Measurements from ENCODE around the gene S100A4.

The S100A4 gene

DNA sequence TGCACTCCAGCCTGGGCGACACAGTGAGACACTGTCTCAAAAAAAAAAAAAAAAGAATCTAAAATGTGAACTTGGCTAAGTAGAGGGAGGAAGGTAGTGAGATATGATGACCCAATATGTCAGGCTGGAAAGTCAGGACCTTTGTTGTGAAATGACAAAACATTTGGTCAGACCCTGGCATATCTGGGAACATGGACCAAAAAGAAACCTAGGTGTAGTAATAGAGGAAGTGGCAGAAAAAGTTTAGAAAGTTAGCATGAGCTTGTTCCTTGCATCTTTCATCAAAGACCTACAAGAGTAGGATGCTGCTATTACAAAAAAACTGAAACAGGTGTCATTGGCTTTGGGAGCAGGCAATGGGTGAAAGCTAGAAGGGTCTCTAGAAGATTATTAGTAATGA, 10.7 kb upstream of the S100A4 start:
- Histone ChIP-seq H3K4me3 (ENCODE audit: low read length) (no peak overlapping the region), H3K27me3 (ENCODE audit: insufficient read depth, low read length) (no peaks in the 10 kb centered on the region), H3K9ac (ENCODE audit: low read depth, low read length) (no peak overlapping the region), H3K27ac (ENCODE audit: low read depth, low read length) (no peak overlapping the region), H3K9me3 (ENCODE audit: insufficient read depth, low read depth, low read length) (no peaks in the 10 kb centered on the region), H3K4me1 (ENCODE audit: insufficient read depth, low read length) (no peaks in the 10 kb centered on the region), H3K36me3 (ENCODE audit: insufficient read depth, low read length) (no peaks in the 10 kb centered on the region)
- 100% methylated on average over 1 of the region's 1 CpG for WGBS

DNA sequence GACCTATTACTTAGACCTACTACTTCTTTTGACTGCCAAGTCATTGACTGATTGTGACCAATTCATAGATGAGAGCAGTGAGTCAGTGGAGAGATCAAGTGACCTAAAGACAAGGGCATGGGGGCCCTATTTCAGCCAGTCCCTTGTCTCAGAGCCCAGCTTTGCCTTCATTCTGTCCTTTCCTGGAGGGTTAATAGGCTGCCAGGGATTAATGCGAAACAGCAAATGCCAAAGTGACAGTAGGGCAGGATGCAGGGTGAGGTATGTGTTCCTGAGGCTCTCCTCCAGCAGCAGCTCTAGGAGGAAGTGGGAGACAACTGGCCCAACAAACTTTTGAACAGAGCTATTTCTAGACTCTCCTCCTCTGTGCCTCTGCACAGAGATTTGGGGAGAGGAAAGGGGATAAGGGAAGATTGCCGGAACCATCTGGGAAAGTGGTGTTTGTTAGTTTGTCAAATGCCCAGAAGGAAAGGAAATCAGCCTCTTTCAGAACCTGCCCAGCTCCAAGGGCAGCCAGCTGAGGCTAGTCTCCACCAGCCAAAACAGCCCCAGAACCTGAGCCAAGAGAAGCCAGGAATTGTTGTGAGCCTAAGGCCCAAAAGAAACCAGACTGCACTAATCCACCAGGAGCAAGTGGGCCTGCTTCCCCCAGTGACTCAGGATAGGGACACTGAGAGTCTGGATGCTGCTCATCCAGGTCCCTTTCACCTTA, 8.4 kb upstream of the S100A4 start:
- no peaks in the 10 kb centered on the region for H3K9me3 ChIP-seq (ENCODE audit: insufficient read depth, low read depth, low read length)
- peaks cover 13% of the 10 kb centered on the region; the same call in 1 of the 2 replicates for H3K4me1 ChIP-seq (ENCODE audit: insufficient read depth, low read length)
- H3K27me3 ChIP-seq (ENCODE audit: insufficient read depth, low read length): no peaks in the 10 kb centered on the region
- 100% methylated on average over 2 of the region's 2 CpGs for WGBS
- H3K36me3 ChIP-seq (ENCODE audit: insufficient read depth, low read length): no peaks in the 10 kb centered on the region
- no peak overlapping the region for H3K4me3 ChIP-seq (ENCODE audit: low read length)
- no peak overlapping the region for H3K9ac ChIP-seq (ENCODE audit: low read depth, low read length)
- H3K27ac ChIP-seq (ENCODE audit: low read depth, low read length): no peak overlapping the region

DNA sequence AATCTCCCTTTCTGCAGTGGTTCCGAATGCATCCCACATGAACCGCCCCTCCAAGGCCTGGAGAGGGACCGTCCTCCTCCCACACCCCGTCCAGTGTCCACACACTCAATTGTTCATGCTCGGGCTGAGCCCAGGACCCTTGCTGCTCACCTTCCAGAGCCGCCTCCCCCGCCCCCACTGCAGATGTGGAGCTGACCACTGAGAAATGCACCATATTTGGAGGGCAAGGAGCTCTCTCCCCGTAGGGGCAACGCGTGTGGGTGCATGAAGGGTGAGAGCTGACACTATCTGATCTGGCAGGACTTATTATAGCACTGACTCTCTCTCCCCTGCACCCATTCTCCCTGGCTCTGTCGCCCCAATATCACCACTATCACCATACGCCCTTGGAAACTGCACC, 7.5 kb upstream of the S100A4 start:
- 90% methylated on average over 12 of the region's 12 CpGs for WGBS
- Histone ChIP-seq H3K9me3 (ENCODE audit: insufficient read depth, low read depth, low read length) (no peaks in the 10 kb centered on the region), H3K4me1 (ENCODE audit: insufficient read depth, low read length) (peaks cover 14% of the 10 kb centered on the region; the same call in 1 of the 2 replicates), H3K4me3 (ENCODE audit: low read length) (no peak overlapping the region), H3K9ac (ENCODE audit: low read depth, low read length) (no peak overlapping the region), H3K27me3 (ENCODE audit: insufficient read depth, low read length) (no peaks in the 10 kb centered on the region), H3K27ac (ENCODE audit: low read depth, low read length) (no peak overlapping the region), H3K36me3 (ENCODE audit: insufficient read depth, low read length) (no peaks in the 10 kb centered on the region)

DNA sequence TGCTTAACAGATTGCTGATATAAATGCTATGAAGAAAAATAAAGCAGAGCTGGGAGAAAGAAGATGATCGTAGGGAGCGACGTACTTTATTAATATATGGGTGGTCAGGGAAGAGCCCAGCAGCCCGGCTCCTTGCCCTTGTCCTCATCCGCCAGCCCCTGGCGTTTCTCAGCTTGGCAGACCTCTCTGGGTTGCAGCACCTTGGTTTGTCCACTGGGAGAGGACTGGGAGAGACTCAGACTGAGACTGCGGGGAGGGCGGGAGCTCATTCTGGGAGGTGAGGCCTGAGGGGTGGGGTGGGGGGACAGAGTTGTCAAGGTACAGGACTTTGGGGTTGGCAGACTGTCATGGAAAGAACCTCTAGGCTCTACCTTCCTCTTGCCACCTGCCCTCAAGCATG, 6.7 kb upstream of the S100A4 start:
- no peaks in the 10 kb centered on the region for H3K9me3 ChIP-seq (ENCODE audit: insufficient read depth, low read depth, low read length)
- H3K27me3 ChIP-seq (ENCODE audit: insufficient read depth, low read length): no peaks in the 10 kb centered on the region
- WGBS: 87% methylated on average over 8 of the region's 8 CpGs

DNA sequence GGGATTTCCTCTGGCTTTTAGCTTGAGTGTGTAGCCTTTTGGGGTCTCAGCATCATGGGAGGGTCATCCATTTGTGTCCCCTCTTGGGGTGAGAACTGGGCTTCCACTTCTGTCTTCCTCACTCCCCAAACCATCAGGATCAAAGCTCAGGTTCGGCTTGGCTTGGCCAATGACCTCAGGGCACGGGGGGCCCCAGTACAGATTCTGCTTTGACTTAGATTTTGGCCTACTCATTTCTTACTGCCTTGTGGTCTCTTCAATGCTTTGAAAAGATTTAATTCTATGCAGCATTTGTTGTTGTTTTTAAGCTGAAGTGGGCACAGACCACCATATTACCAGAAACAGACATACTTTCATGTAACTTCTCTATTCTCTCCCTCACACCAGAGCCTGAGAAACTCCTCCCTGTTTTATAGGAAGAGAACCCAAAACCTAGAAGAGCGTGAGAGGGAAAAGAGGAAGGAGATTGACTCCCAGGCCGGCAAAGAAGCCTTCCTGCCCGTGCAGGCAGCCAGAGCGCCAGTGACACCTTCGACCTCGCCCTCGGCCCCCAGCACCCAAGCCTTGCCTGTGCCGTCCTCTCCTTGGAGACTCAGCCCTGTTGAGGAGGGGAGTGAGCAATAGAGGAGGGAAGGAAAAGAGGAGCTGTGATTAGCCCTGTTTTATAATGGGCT, 5.4 kb upstream of the S100A4 start:
- Histone ChIP-seq H3K27me3 (ENCODE audit: insufficient read depth, low read length) (no peaks in the 10 kb centered on the region), H3K36me3 (ENCODE audit: insufficient read depth, low read length) (no peaks in the 10 kb centered on the region), H3K4me1 (ENCODE audit: insufficient read depth, low read length) (peaks cover 14% of the 10 kb centered on the region; the same call in 1 of the 2 replicates), H3K4me3 (ENCODE audit: low read length) (no peak overlapping the region), H3K9me3 (ENCODE audit: insufficient read depth, low read depth, low read length) (no peaks in the 10 kb centered on the region), H3K27ac (ENCODE audit: low read depth, low read length) (no peak overlapping the region), H3K9ac (ENCODE audit: low read depth, low read length) (no peak overlapping the region)
- 87% methylated on average over 10 of the region's 10 CpGs for WGBS

More for the DNA sequence above, 6.7 kb upstream of the S100A4 start:
- no peak overlapping the region for H3K27ac ChIP-seq (ENCODE audit: low read depth, low read length)
- H3K4me1 ChIP-seq (ENCODE audit: insufficient read depth, low read length): peaks cover 14% of the 10 kb centered on the region; the same call in 1 of the 2 replicates
- H3K36me3 ChIP-seq (ENCODE audit: insufficient read depth, low read length): no peaks in the 10 kb centered on the region
- no peak overlapping the region for H3K9ac ChIP-seq (ENCODE audit: low read depth, low read length)
- H3K4me3 ChIP-seq (ENCODE audit: low read length): no peak overlapping the region

DNA sequence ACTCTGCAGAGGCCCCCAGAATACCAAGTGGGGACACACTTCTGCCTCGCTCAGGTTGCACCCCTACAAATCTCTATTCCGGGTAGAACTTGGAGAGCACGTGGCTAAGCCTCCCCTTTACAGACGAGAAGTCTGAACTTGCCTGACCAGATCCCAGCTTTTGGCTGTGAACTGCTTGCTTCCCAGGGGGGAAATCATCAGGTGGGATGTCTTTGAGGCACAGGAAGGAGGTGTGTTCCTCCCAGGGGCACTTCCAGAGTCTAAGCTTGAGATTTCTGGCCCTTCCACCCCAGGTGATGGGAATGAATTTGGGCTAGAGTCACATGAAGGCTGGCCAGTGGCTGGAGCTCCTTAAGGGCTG, 4.8 kb upstream of the S100A4 start:
- Histone ChIP-seq H3K4me1 (ENCODE audit: insufficient read depth, low read length) (peaks cover 19% of the 10 kb centered on the region; the same call in 1 of the 2 replicates), H3K27ac (ENCODE audit: low read depth, low read length) (no peak overlapping the region), H3K4me3 (ENCODE audit: low read length) (no peak overlapping the region), H3K27me3 (ENCODE audit: insufficient read depth, low read length) (no peaks in the 10 kb centered on the region), H3K36me3 (ENCODE audit: insufficient read depth, low read length) (no peaks in the 10 kb centered on the region), H3K9ac (ENCODE audit: low read depth, low read length) (no peak overlapping the region), H3K9me3 (ENCODE audit: insufficient read depth, low read depth, low read length) (no peaks in the 10 kb centered on the region)
- 80% methylated on average over 4 of the region's 4 CpGs for WGBS

DNA sequence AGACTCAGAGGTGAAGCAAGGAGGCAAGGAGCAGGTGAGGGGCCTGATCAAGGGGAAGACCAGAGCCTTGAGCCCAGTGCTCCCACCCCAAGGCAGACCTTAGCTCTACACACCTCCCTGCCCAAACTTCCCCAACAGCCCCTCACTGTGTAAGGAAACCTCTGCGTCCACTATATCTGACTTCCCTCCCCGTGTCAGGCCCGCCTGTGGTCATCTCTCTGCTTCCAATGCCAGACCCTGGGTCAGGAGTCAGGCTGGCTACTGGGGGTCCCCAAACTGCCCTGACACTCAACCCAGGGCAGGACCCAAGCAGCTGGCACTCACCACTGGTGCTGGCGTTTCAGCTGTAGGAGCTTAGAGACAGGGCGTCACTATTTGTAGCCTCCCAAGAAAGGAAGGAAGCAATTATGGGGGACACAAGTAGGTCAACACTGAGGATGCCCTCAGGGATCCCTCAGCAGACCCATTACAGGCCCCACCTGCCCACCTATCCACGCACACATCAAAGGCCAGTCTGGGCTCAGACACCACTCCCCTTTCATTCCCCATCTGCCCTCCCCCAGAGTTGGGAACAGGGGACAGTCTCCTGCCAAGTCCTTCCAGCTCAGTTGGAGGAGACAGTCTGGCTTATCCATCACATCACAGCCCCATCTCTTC, 4.3 kb upstream of the S100A4 start:
- no peak overlapping the region for H3K27ac ChIP-seq (ENCODE audit: low read depth, low read length)
- H3K9ac ChIP-seq (ENCODE audit: low read depth, low read length): no peak overlapping the region
- no peaks in the 10 kb centered on the region for H3K9me3 ChIP-seq (ENCODE audit: insufficient read depth, low read depth, low read length)
- H3K4me1 ChIP-seq (ENCODE audit: insufficient read depth, low read length): peaks cover 23% of the 10 kb centered on the region
- H3K27me3 ChIP-seq (ENCODE audit: insufficient read depth, low read length): no peaks in the 10 kb centered on the region
- H3K36me3 ChIP-seq (ENCODE audit: insufficient read depth, low read length): no peaks in the 10 kb centered on the region
- no peak overlapping the region for H3K4me3 ChIP-seq (ENCODE audit: low read length)
- WGBS: 84% methylated on average over 6 of the region's 6 CpGs

DNA sequence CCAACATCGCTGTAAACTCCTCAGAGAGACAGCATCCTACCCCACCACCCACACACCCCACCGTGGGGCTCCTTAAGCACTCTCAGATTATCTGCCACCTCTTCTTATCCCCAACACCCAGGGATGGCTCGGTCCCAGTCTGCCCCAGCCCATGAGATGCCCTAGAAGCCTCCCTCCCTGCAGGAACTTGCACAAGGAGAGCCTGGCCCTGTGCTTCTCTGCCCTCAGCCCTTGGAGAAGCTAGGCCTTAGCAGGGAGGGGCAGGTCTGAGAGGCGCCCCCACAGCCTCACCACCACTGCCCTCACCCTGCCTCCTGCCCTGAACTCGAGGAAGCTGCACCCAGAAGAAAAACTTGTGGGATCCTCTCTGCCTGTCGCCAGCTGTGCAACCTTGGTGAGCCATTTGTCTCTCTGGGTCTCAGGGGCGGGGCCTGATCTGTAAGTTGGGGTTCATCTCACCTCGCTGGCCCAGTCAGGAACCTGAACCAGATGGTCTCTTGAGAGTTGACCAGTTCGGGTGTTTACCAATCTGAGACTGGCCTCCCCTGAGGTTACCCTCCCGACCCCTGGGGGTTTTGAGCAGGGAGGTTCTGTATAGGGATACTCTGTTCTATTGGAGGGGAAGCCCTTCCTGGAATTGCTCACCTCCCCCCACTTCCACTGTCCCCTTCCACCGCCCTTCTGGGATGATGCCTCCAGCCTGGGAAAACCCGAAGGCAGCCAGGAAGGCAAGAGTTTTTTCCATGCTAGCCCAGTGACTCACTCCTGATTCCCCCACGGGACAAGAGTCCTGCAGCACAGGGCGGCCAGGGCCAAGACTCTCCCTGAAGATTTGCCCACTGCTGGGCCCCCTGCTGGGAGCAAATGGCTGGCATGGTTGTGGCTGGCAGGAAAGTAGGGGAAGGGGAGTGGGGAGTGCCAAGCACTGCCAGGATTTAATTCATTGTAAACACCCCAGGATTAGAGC, 3.4 kb upstream of the S100A4 start, which contains the start of gene S100A3:
S100A3 (minus strand) TSS at position 537 of the 967 bp plus-strand sequence. CDS start 773 bp downstream, outside the sequence.
- Histone ChIP-seq H3K9me3 (ENCODE audit: insufficient read depth, low read depth, low read length) (no peaks in the 10 kb centered on the region), H3K36me3 (ENCODE audit: insufficient read depth, low read length) (no peaks in the 10 kb centered on the region; the same call in 1 of the 2 replicates), H3K27me3 (ENCODE audit: insufficient read depth, low read length) (no peaks in the 10 kb centered on the region), H3K4me1 (ENCODE audit: insufficient read depth, low read length) (peaks cover 29% of the 10 kb centered on the region), H3K27ac (ENCODE audit: low read depth, low read length) (no peak within 1 kb of the TSS), H3K9ac (ENCODE audit: low read depth, low read length) (no peak within 1 kb of the TSS), H3K4me3 (ENCODE audit: low read length) (no peak within 1 kb of the TSS)
- 77% methylated on average over 14 of the region's 14 CpGs for WGBS

DNA sequence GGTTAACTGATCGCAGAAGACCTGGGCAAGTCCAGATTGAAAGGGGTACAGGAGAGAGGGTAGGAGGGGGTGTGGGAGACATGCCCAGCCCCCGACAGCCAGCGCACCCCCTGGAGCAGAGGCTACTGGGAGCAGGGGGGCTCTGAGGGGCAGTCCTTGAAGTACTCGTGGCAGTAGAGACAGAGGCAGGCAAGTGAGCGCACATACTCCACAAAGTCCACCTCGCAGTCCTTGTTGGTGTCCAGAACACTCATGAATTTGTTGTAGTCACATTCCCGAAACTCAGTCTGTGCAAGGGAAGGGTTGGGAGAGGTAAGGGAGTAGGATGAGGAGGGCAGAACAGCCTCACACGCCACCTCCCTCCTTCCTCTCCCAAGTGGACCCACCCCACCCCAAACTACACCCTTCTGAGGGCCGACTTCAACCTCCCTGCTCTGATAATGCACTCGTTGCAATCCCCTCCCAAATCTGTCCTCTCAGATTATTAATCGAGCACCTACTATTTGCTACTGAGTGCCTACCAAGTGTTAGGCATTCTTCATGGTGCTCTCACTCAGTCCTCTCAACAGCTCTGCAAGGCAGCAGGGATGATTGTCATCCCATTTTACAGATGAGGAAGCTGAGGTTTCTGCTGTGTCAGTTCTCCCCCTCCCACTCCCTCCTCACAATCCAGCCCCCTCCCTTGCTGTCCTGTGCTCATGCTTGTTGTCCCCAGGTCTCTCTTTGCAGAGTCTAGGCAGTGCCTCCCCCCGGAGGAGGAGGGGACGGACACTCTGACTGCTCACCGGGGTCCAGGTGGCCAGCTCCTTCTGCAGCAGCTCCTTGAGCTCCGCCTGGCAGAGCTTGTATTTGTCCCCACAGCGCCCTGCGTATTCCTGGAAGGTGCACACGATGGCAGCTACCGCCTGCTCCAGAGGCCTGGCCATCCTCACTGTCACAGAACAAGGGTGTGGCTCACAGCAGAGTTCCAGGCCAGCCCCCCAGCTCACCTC, 2.2 kb upstream of the S100A4 start:
- Histone ChIP-seq H3K4me3 (ENCODE audit: low read length) (no peak overlapping the region), H3K9me3 (ENCODE audit: insufficient read depth, low read depth, low read length) (no peaks in the 10 kb centered on the region), H3K27me3 (ENCODE audit: insufficient read depth, low read length) (no peaks in the 10 kb centered on the region), H3K9ac (ENCODE audit: low read depth, low read length) (no peak overlapping the region), H3K36me3 (ENCODE audit: insufficient read depth, low read length) (no peaks in the 10 kb centered on the region; the same call in 1 of the 2 replicates), H3K4me1 (ENCODE audit: insufficient read depth, low read length) (peaks cover 29% of the 10 kb centered on the region), H3K27ac (ENCODE audit: low read depth, low read length) (no peak overlapping the region)
- 86% methylated on average over 18 of the region's 19 CpGs for WGBS
